Measurements from ENCODE around the gene MYO9B.

The MYO9B gene

DNA sequence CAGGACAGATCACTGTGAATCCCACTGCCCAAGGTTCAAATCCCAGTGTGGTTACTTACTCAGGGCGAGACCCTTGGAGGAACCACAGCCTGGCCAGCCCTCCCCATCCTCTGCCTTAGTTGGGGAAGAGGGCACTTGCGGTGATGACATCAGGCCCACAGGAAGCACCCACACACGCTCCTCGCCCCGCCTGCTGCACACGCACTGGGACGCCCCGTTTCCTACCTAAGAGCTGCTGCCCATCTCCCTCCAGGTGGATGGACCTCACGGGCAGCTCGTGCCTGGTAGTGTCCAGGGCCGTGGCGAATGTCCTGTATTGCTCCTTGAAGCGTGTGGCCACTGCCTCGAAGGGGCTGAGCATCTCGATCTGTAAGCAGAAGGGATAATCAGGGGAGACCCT lies 19.9 kb upstream of the MYO9B start:
- no peak overlapping the region for H3K27ac ChIP-seq
- no peak overlapping the region for H3K4me3 ChIP-seq

DNA sequence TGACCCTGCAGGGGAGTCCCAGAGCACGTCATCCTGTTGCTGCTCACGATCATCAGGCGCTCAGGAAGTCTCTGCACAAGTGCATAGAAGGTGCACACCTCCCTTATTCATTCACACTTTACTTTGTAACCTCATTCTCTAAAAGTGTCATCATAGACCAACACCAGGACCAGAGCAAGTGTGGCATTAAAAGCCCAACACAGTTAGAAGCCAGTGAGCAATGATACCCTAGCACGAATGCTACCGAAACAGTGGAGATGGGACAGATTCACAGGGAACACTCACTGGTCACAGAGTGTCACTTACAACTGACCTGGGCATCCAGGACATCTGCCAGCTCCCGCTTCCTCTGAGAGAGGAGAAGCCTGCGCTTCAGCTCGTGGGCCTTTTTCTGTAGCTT lies 17.3 kb upstream of the MYO9B start:
- Histone ChIP-seq H3K4me3 (no peak overlapping the region), H3K27ac (no peak overlapping the region)

DNA sequence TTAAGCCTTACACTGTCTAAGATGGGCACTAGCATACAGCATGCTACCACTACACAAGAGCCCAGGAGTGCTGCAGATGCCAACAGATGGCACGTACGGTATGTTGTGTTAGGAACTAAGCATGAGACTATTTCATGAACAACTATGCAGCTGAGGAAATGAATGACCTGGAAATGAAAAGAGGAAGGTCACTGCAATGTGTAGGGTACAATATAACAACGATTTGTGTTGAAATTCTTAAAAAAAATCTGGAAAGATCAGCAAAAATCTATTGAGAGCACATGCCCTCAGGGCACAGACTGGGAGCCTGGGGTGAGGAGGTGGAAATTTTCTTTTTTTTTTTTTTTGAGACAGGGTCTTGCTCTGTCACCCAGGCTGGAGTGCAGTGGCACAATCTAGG lies 14.8 kb upstream of the MYO9B start:
- no peak overlapping the region for H3K4me3 ChIP-seq
- no peak overlapping the region for H3K27ac ChIP-seq

DNA sequence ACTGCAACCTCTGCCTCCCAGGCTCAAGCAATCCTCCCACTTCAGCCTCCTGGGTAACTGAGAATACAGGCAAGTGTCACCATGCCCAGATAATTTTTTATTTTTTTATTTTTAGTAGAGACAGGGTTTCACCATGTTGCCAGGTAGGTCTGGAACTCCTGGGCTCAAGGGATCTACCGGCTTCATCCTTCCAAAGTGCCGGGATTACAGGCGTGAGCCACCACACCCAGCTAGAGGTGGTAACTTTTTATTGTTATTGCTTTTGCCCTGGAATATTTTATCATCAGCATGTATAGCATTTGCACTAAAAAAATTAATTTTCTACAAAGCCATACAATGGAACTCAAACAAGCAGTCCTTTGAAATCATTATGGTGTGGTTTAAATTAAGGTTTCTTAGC lies 14.4 kb upstream of the MYO9B start:
- H3K27ac ChIP-seq = no peak overlapping the region
- no peak overlapping the region for H3K4me3 ChIP-seq

DNA sequence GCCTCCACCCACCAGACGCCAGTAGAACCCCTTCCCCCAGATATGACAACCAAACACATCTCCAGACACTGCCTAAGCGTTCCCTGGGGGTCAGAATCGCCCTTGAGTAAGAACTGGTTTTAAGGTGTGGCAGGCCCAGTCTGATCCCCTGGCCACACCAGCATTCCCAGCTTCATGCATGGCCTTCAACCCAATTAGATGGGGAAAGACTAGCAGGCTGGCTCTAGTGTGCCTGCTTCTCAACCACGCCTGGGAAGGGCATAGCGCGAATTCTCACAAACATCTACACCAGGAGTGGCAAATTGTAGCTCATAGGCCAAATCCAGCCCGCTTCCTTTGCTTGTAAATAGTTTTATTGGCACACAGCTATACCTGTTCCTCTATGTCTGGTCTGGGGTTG lies 13.9 kb upstream of the MYO9B start:
- H3K27ac ChIP-seq = no peak overlapping the region
- no peak overlapping the region for H3K4me3 ChIP-seq

DNA sequence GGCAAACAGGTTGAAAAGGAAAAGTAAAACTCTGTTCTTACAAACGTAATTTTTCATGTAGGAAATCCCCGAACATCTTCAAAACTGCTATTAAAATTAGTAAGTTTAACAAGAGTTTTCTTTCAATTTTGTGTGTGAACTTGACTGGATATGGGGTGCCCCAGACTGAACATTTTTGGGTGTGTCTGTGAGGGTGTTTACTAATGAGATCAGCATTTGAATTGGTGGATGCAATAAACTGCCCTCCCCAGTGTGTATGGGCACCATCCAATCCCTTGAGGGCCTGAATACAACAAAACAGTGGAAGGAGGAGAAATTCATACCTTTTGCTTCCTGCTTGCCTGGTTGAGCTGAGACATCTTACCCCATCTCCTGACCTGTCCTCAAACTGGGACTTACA lies 12.1 kb upstream of the MYO9B start:
- Histone ChIP-seq H3K4me3 (no peak overlapping the region), H3K27ac (no peak overlapping the region)

DNA sequence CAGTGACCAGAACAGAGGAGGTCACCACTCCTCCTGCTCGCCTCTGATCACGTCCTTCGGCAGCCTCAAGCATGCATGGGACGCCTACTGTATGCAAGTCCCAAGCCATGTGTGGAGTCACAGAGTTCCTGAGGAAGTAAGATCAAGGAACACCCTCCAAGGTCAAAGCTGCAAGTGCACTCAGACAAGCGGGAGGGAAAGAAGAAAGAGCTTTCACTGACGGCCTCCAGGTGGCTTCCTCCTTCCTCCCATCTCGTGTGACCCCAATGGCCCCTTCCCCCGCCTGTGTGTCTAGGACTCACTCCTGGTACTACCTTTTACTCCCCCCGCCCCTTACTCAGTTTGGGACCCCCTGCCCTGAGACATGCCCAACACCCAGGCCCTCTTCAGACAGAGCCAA lies 6.4 kb upstream of the MYO9B start:
- H3K27ac ChIP-seq = no peak overlapping the region
- no peak overlapping the region for H3K4me3 ChIP-seq

DNA sequence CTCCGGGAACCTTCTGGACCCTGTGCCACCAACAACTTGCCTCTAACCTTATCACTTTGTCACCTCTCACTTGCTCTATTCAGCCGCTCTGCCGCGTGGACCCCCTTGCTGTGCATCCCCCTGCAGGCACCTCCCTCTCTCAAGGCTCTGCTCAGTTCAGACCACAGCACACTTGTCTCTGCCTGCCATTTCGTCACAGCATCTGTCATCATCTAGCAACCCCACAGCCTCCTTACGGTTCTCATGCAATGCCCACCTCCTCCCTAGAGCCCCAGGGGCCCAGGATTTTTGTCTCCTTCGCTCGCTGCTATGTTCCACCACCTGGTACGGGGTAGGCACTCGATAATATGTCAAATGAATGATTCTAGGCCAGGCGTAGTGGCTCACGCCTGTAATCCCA lies 5.2 kb upstream of the MYO9B start:
- no peak overlapping the region for H3K27ac ChIP-seq

DNA sequence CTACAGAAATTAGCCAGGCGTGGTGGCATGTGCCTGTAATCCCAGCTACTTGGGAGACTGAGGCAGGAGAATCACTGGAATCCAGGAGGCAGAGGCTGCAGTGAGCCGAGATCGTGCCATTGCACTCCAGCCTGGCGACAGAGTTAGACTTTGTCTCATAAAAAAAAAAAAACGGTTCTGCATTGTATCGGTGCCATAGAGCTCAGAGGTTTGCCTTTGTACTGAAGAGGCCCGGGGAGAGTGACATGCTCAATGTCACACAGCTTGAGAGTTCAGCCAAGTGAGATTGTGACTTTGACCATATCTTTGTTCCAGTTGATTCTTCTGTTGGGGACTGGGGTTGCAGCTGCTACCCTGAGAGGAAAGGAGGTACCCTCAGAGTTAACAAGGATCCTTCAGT lies 4.7 kb upstream of the MYO9B start:
- Histone ChIP-seq H3K4me3 (no peak overlapping the region), H3K27ac (no peak overlapping the region)

More for the DNA sequence above, 5.2 kb upstream of the MYO9B start:
- H3K4me3 ChIP-seq = no peak overlapping the region

DNA sequence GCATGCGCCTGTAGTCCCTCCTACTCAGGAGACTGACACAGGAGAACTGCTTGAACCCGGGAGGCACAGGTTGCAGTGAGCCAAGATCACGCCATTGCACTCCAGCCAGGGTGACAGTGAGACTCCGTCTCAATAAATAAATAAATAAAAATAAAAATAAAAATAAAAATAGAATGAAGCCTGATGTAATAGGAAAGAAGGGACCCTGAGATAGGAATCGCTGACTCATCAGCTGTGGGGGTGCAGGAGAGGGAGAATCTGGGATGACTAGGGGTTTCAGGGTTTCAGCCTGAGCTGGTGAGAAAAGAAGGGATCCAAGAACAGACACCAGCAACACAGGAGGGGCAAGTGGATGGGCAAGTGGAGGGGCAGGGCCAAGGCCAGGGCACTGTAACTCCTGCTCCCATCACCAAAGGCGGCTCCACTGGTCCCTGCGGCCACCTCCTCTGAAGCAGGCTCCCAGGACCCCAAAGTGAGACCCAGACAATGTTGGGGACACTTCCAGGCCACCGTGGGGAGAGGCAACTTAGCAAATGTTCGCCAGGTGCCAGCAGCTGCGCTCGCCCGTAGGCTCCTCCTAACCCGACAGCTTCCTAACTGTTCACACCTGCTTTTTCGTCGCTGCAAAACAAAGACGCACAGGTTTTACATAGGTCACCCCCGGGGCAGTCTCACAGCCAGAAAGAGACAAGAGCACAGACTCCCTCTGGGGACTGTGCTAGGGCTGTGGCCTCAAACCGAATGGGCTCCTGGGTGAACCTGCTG lies 1.5 kb upstream of the MYO9B start:
- Histone ChIP-seq H3K27ac (peak overlapping the region in 14 of 21 experiments; percentile 46 to 86 (median 76)), H3K4me3 (peak overlapping the region; percentile 50 to 92 (median 84))

DNA sequence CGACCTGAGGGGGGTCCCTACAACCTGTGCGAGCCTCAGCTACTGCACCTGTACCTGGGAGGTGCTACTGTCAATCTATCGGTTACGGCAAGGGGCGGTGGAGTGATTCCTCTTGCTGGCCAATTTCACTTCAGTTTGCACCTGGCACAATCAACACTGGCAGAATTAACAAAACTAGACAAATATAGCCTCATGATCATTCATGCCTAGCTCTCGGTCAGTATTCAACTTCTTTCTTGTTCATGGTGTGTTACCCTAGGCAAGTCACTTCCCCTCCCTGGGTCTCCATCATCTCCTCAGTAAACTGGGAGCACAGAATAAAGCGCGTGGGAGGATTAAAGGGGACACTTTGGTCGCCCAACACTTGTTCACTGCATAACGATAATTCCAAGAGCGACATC lies 943 bp upstream of the MYO9B start:
- Histone ChIP-seq H3K27ac (peak overlapping the region in 20 of 21 experiments; percentile 46 to 94 (median 72)), H3K4me3 (peak overlapping the region; percentile 50 to 92 (median 84))

DNA sequence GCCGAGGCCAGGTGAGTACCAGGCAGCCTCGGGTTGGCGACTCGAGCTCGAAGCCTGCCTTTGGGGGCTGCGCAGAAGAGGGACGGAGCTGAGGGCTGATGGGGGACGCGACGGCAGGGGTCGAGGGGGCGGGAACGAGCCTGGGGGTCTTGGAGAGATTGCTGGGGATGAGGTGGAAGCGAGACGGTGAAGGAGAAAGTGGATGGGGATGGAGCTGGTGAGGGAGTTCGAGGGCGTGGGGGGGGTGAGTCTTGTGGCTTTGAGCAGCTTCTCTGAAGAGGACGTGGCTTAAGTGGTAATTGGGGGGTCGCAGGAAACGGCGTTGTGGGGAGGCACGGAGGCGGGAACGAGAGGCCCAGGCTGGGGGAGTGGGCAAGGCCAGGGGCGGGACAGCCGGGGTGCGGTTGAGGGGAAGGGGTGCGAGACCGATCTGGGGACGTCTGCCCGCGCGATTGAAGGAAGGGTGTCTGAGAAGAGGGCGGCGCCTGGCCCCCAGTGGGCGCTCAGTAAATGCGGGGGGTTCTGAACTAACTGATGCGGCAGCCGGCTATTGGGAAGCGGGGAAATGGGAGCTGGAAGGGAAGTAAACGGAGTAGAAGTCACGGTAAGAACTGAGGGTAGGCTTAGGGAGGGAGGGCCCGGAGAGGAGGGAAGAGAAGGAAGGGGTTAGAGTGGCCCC lies 426 bp downstream of the MYO9B start:
- Histone ChIP-seq H3K4me3 (peak overlapping the region; percentile 52 to 92 (median 75)), H3K27ac (peak overlapping the region; percentile 77 to 95 (median 90))

DNA sequence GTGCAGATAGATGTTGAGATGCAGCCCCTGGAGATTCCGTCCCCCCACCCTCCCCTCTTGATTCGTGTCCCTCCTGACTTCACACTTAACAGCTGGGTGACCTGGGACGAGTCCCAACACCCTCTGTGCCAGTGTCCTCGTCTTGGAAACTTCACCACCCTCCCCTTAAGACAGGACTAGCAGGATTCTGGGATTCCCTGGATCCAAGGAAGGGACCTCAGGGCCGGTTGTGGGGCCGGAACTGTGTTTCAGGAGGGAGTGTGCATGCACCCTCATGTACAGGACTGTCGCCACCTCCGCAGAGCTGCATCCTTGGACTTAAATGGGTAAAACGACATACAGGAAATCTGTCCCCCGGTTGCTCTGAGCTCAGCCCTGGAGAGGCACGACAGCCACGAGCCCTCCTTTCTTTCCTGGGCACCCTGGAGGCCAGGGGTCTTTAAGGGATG lies 990 bp downstream of the MYO9B start:
- Histone ChIP-seq H3K27ac (peak overlapping the region in 20 of 21 experiments; percentile 79 to 95 (median 90)), H3K4me3 (peak overlapping the region; percentile 52 to 92 (median 75))

DNA sequence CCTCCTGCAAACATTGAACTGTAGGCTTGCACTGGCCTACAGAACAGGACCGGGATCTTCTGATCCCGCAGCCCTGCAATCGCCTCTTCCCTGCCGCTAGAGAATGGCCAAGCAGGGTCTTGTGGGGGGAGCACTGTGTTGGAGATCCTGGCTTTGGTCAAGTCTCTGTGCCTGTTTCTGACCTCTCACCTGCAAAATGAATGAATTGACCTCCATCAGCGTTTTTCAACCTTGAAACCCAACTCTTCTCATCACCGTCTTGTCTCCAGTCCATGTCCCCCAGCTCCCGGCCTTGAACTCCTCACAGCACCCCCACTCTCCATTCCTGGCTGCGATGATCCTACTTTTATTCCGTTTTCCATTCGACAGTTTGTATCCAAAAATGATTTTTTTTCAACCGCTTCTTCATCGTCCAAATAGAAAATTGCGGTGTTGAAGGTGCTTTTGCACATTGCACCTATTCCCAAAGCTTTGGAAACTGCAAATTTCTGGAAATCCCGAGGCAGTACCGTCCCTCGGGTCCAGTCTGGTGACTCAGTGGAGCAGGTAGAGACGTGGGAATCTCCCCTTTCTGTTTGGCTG lies 2.0 kb downstream of the MYO9B start:
- Histone ChIP-seq H3K27ac (peak overlapping the region in 7 of 21 experiments; percentile 82 to 95 (median 92)), H3K4me3 (peak overlapping the region in 2 of 7 experiments; percentile 73 to 92)

DNA sequence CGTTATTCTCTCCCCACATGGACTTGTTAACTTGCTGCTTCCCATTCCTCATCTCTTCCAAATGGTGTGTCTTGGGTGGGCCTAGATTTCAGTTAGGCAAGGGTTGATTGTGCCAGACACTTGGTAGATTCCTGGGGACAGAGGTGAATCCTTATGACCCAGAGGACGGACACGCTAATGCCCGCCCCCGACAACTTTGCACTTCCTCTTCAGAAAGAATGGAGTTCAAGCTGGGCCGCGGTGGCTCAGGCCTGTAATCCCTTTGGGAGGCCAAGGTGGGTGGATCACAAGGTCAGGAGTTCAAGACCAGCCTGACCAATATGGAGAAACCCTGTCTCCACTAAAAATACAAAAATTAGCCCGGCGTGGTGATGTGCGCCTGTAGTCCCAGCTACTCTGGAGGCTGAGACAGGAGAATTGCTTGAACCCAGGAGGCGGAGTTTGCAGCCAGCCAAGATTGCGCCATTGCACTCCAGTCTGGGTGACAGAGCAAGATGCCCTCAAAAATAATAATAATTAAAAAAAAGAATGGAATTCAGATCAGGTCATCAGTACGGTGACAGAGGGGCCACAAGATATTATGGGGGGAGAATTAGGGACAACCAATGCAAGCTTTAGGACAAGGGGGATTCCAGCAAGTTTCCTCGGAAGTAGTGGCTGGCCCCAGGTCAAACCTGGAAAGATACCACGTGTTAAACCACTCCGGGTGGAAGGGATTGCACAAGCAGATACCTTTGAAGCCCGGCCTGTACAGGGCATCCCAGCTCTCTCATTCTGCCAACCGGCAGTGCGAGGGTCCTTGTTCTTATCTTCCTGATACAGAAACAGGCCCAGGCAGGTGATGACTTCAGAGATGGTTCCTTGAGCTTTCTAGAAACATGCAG lies 2.7 kb downstream of the MYO9B start:
- Histone ChIP-seq H3K27ac (peak overlapping the region in 14 of 21 experiments; percentile 79 to 94 (median 88)), H3K4me3 (no peak overlapping the region)

DNA sequence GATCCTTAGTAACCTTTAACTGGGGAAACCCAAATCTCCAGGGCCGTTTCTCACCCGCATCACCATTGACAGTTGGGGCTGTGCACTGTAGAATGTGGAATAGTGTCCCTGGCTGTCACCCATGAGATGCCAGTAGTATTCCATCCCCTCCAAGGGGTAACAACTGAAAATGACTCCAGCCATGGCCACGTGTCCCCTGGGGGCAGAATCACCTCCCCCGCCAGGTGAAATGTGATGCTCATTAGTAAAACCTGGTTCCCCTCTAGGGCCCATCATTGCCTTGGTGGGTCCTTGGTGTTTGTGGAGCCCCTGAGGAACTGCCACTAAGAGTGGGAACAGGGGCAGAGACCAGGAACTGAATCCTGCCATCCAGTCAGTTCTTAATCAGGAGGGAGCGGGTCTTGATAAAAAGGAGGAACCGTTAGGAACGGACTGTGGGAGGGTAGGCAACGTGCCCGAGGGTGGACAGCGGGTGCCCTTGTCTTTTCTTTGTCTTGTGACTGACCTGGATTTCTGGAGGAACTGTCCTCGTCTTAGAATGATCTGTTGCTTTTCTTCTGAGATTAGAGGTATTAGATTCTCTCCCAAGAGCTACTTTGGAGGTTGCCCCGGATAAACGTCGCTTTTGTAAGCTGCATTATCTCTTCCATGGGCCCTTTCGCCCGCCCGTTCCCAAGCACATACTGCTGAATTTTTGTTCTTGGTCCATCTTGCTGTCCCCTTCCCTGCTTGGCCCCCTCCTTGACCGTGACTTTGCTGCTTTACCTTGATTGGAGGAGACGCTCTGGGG lies 3.5 kb downstream of the MYO9B start:
- H3K4me3 ChIP-seq = peak overlapping the region in 6 of 7 experiments; percentile 1 to 31 (median 12)
- H3K27ac ChIP-seq = peak overlapping the region; percentile 55 to 94 (median 85)

DNA sequence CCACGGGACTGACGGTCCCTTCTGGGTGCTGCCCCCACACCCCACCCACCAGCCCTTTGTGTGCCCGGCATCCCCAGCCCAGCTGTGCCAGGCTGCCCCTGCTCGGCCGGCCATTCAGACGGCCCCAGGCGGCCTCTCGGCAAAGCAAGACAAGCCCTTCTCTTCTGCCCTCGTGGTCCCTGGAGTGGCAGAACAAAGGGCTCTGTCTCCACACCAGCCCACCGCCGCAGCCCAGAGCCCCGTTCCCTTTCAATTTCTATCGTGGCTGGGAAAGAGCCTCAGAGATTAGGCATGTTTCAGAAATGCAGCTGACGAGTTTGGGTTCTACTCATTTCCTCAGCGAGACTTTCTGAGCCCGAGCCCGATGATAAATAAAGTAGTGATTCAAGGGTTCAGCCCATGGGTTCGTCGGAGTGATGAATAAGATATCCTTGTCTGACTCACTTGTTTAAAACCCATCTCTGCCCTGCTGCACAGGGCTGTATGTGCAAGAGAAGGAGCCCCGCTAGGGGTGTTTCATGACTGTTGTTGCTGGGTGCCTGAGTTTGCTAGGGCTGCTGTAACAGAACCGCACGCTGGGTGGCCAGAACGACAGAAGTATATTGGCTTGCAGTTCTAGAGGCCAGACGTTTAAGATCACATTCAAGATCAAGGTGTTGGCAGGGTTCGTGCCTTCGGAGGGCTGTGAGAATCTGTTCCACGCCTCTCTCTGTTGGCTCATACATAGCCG lies 4.3 kb downstream of the MYO9B start:
- Histone ChIP-seq H3K27ac (peak overlapping the region; percentile 55 to 94 (median 85)), H3K4me3 (peak overlapping the region in 6 of 7 experiments; percentile 1 to 31 (median 12))

DNA sequence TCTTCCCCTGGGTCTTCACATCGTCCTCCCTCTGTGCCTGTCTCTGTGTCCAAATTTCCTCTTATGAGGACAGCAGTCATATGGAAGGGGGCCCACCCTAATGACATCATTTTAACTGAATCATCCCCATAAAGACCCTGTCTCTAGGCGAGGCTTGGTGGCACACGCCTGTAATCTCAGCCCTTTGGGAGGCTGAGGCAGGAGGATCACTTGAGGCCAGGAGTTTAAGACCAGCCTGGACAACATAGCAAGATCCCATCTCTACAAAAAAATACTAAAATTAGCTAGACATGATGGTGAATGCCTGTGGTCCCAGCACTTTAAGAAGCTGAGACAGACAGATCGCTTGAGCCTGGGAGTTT lies 4.8 kb downstream of the MYO9B start:
- Histone ChIP-seq H3K27ac (peak overlapping the region in 17 of 21 experiments; percentile 63 to 94 (median 83)), H3K4me3 (no peak overlapping the region)
